ENCODE results near the gene SUMO4. TPM values are rescaled to one million over a fixed set of nuclear protein-coding genes. Genes with fewer than 3 reads are reported as not detected.

Gene SUMO4
- total RNA-seq, result 4.8 TPM in 1 of 2 replicates, not detected in the other

GRCh38 chr6:149400050-149400449 is at the start of gene SUMO4:
SUMO4 (plus strand) TSS chr6:149400262; CDS start chr6:149400392, 130 bp downstream.

Other genes starting within 250 kb of the SUMO4 start
- 25.7 and 35.5 TPM in 2 replicates for gene TAB2, start 82.5 kb upstream of the SUMO4 start, total RNA-seq
- not detected in 2 replicates for gene ZC3H12D, start 84.8 kb downstream of the SUMO4 start, total RNA-seq
- gene PPIL4, start 145.8 kb downstream of the SUMO4 start, total RNA-seq, result 21.5 and 32.4 TPM in 2 replicates
- 31.8 and 43.0 TPM in 2 replicates for gene GINM1, start 166.1 kb downstream of the SUMO4 start, total RNA-seq
- 16.0 and 19.7 TPM in 2 replicates for gene KATNA1, start 248.5 kb downstream of the SUMO4 start, total RNA-seq